ENCODE measurements around the gene SH3BP1. TPM values are rescaled to one million over a fixed set of nuclear protein-coding genes. Genes with fewer than 3 reads are reported as not detected.

Gene SH3BP1
- total and polyA plus RNA-seq, 2 of the 13 experiments (the other 11 are each of a cell fraction or from before 2014, with no cell fraction given) = 8.4 to 18.5 TPM

GRCh38 chr22:37624017-37624365 lies 15.5 kb upstream of the SH3BP1 start:
- TF ChIP-seq ZNF17 (CRISPR knock-in tag; IDR thresholded peaks at IDR 0.05) (no peak), ZFP36L1 (CRISPR knock-in tag; IDR thresholded peaks at IDR 0.05) (no peak), ZNF430 (CRISPR knock-in tag; IDR thresholded peaks at IDR 0.05) (no peak), MEIS2 (CRISPR knock-in tag; IDR thresholded peaks at IDR 0.05) (no peak), ZC3H13 (CRISPR knock-in tag; IDR thresholded peaks at IDR 0.05) (no peak), NFE2L2 (IDR thresholded peaks at IDR 0.05; ENCODE audit: low read length) (no peak), JUND (CRISPR knock-in tag; IDR thresholded peaks at IDR 0.05) (no peak), ZFP62 (CRISPR knock-in tag; IDR thresholded peaks at IDR 0.05) (no peak), ZNF503 (CRISPR knock-in tag; IDR thresholded peaks at IDR 0.05) (no peak), PHF5A (CRISPR knock-in tag; IDR thresholded peaks at IDR 0.05; ENCODE audit: low read depth, unreplicated experiment) (no peak), MIER2 (CRISPR knock-in tag; IDR thresholded peaks at IDR 0.05) (no peak), TCF7 (IDR thresholded peaks at IDR 0.05; ENCODE audit: low read depth) (no peak), ZNF329 (CRISPR knock-in tag; IDR thresholded peaks at IDR 0.05; ENCODE audit: low read depth) (no peak), HDAC1 (CRISPR knock-in tag; IDR thresholded peaks at IDR 0.05) (no peak), ZMYM4 (CRISPR knock-in tag; IDR thresholded peaks at IDR 0.05) (no peak)
- TF ChIP-seq, protein P1, sequence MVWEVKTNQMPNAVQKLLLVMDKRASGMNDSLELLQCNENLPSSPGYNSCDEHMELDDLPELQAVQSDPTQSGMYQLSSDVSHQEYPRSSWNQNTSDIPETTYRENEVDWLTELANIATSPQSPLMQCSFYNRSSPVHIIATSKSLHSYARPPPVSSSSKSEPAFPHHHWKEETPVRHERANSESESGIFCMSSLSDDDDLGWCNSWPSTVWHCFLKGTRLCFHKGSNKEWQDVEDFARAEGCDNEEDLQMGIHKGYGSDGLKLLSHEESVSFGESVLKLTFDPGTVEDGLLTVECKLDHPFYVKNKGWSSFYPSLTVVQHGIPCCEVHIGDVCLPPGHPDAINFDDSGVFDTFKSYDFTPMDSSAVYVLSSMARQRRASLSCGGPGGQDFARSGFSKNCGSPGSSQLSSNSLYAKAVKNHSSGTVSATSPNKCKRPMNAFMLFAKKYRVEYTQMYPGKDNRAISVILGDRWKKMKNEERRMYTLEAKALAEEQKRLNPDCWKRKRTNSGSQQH (CRISPR knock-in tag; IDR thresholded peaks at IDR 0.05; ENCODE audit: low read depth) = no peak
- TF ChIP-seq, protein P2, sequence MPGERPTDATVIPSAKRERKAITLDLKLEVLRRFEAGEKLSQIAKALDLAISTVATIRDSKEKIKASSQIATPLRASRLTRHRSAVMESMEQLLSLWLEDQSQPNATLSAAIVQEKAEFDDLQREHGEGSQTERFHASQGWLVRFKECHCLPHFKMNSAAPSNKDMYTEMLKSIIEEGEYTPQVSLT (CRISPR knock-in tag; IDR thresholded peaks at IDR 0.05; ENCODE audit: borderline replicate concordance, low read depth) = no peak
- TF ChIP-seq, protein P3, sequence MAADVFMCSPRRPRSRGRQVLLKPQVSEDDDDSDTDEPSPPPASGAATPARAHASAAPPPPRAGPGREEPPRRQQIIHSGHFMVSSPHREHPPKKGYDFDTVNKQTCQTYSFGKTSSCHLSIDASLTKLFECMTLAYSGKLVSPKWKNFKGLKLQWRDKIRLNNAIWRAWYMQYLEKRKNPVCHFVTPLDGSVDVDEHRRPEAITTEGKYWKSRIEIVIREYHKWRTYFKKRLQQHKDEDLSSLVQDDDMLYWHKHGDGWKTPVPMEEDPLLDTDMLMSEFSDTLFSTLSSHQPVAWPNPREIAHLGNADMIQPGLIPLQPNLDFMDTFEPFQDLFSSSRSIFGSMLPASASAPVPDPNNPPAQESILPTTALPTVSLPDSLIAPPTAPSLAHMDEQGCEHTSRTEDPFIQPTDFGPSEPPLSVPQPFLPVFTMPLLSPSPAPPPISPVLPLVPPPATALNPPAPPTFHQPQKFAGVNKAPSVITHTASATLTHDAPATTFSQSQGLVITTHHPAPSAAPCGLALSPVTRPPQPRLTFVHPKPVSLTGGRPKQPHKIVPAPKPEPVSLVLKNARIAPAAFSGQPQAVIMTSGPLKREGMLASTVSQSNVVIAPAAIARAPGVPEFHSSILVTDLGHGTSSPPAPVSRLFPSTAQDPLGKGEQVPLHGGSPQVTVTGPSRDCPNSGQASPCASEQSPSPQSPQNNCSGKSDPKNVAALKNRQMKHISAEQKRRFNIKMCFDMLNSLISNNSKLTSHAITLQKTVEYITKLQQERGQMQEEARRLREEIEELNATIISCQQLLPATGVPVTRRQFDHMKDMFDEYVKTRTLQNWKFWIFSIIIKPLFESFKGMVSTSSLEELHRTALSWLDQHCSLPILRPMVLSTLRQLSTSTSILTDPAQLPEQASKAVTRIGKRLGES (CRISPR knock-in tag; IDR thresholded peaks at IDR 0.05; ENCODE audit: borderline replicate concordance) = no peak
- TF ChIP-seq, protein P4, sequence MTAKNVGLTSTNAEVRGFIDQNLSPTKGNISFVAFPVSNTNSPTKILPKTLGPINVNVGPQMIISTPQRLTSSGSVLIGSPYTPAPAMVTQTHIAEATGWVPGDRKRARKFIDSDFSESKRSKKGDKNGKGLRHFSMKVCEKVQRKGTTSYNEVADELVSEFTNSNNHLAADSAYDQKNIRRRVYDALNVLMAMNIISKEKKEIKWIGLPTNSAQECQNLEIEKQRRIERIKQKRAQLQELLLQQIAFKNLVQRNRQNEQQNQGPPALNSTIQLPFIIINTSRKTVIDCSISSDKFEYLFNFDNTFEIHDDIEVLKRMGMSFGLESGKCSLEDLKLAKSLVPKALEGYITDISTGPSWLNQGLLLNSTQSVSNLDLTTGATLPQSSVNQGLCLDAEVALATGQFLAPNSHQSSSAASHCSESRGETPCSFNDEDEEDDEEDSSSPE (CRISPR knock-in tag; IDR thresholded peaks at IDR 0.05) = no peak
- intact Hi-C loops (cut with micrococcal nuclease; ENCODE audit: unreplicated experiment) = loop anchor here (5.0 kb wide), 1 partner anchor 58 kb away; no protein-coding TSS in a partner anchor
- H3K79me2 ChIP-seq (ENCODE audit: insufficient read depth, low read length) = no peaks in the 10 kb centered on the region
- 100% methylated on average over 6 of the region's 6 CpGs for WGBS (ENCODE audit: low lambda C conversion rate)
- peak overlapping the region; percentile 8; the same call in 1 of the 2 replicates for H3K4me2 ChIP-seq (ENCODE audit: low read depth, low read length)
- H3K36me3 ChIP-seq (replicated peaks in 1 of 2; ENCODE audit: control insufficient read depth in 1 of 2, insufficient read depth in 2 of 2, low read length in 2 of 2) = peaks cover 7 to 20% of the 10 kb centered on the region in 2 experiments; a peak in 4 of 5 replicates
- no peak overlapping the region for H3K27ac ChIP-seq (ENCODE audit: extremely low read length, insufficient read depth, low read length)
- no peaks in the 10 kb centered on the region for H3K27me3 ChIP-seq (ENCODE audit: control insufficient read depth in 1 of 2, insufficient read depth in 2 of 2, low read length in 2 of 2)
- peaks cover 10% of the 10 kb centered on the region for H3K4me1 ChIP-seq (ENCODE audit: insufficient read depth, low read length)
- H3K9me3 ChIP-seq (ENCODE audit: low read length) = no peaks in the 10 kb centered on the region
- no TSS peak for BruUV-seq (replicated peaks)
- FAIRE-seq (no peak), ATAC-seq (no peak), DNase-seq (ENCODE audit: low spot score) (no peak)
- ChIA-PET CTCF (ENCODE audit: low intra/inter-chr PET ratio, low total read pairs) (interaction anchor here (0.9 to 1.6 kb wide), 3 partner anchors 10 to 111 kb away, joined by 3 to 11 read pairs (median 4); no protein-coding TSS in a partner anchor), POLR2A (no interaction called here)
- 0 out of 2 replicates have a peak overlapping the region, but pooled peaks have one; percentile 7 for H3K9ac ChIP-seq (ENCODE audit: insufficient read depth, low read depth, low read length)
- in situ Hi-C loops (cut with HindIII; ENCODE audit: extremely low pct_ligation_motif_present, low pct_unique_long_range_greater_than_20kb) = no loop called here
- no peaks in the 10 kb centered on the region for H4K20me1 ChIP-seq (ENCODE audit: insufficient read depth, low read length)
- 0 out of 6 replicates have a peak overlapping the region, but pooled peaks of 1 of the 3 experiments have one; percentile 3 for H3K4me3 ChIP-seq (replicated peaks in 1 of 3; ENCODE audit: insufficient read depth in 1 of 3, low read depth in 2 of 3, low read length in 3 of 3)
- H2AFZ ChIP-seq (ENCODE audit: low read length) = no peak overlapping the region

All from HepG2 (cell line).